Loucy (cell line): ENCODE data around the gene ADORA2A.
A peak's percentile ranks its signal among the peaks of the same experiment; 100 is the strongest.
"Not testable (repeated sequence)": the region's sequence is repeated elsewhere in the genome, so short reads cannot be mapped to it uniquely, and the experiment has no call there.

Experiments used
- H2AFZ ChIP-seq: fragments of 200-600 bp; sonication (generic); 2 replicates; pipeline ENCODE4 v1.6.0; 2016; ENCODE audit warnings: antibody characterized with exemption, mild to moderate bottlenecking, low read length, moderate library complexity
- H3F3A ChIP-seq: fragments of 200-600 bp; 2 replicates; pipeline ENCODE4 v1.6.0; 2016; ENCODE audit warnings: antibody characterized with exemption, low read depth, mild to moderate bottlenecking
- H3K27me3 ChIP-seq: fragments of 200-600 bp; sonication (generic); 2 replicates; pipeline ENCODE4 v1.6.1; 2014; ENCODE audit warnings: low read length, mild to moderate bottlenecking; ENCODE audit not compliant: insufficient read depth, poor library complexity, severe bottlenecking
- H3K36me3 ChIP-seq: fragments of 200-600 bp; sonication (generic); 2 replicates; pipeline ENCODE4 v1.6.1; 2016; ENCODE audit warnings: low read length; ENCODE audit not compliant: insufficient read depth
- H3K4me1 ChIP-seq: fragments of 200-600 bp; sonication (generic); 2 replicates; pipeline ENCODE4 v1.5.1; 2014; ENCODE audit warnings: low read length, mild to moderate bottlenecking; ENCODE audit not compliant: insufficient read depth, poor library complexity, severe bottlenecking
- H3K4me2 ChIP-seq: fragments of 200-600 bp; sonication (generic); 2 replicates; pipeline ENCODE4 v1.6.0; 2014; ENCODE audit warnings: antibody characterized with exemption, low read length, low read depth, mild to moderate bottlenecking; ENCODE audit not compliant: poor library complexity, severe bottlenecking
- H3K4me3 ChIP-seq: fragments of 200-600 bp; sonication (generic); 2 replicates; pipeline ENCODE4 v1.5.1; 2014; ENCODE audit warnings: low read length, mild to moderate bottlenecking, mixed read lengths; ENCODE audit not compliant: poor library complexity, severe bottlenecking
- H3K79me2 ChIP-seq: fragments of 200-600 bp; sonication (generic); 2 replicates; pipeline ENCODE4 v1.6.1; 2014; ENCODE audit warnings: low read length; ENCODE audit not compliant: insufficient read depth
- H3K9ac ChIP-seq: fragments of 200-600 bp; sonication (generic); 2 replicates; pipeline ENCODE4 v1.6.0; 2014; ENCODE audit warnings: mild to moderate bottlenecking, low read depth, low read length, moderate library complexity; ENCODE audit not compliant: poor library complexity, severe bottlenecking
- H3K9me2 ChIP-seq: fragments of 200-600 bp; sonication (generic); replicated peaks from 2 replicates; pipeline ENCODE4 v1.6.1; 2016; ENCODE audit warnings: low read depth, low read length, mixed read lengths
- H3K9me3 ChIP-seq: fragments of 200-600 bp; sonication (generic); 2 replicates; pipeline ENCODE4 v1.6.1; 2014; ENCODE audit warnings: mild to moderate bottlenecking, antibody characterized with exemption, low read length, low read depth; ENCODE audit not compliant: insufficient read depth
- H4K20me1 ChIP-seq: fragments of 200-600 bp; sonication (generic); 2 replicates; pipeline ENCODE4 v1.6.0; 2014; ENCODE audit warnings: antibody characterized with exemption, low read length, mild to moderate bottlenecking; ENCODE audit not compliant: insufficient read depth, poor library complexity, severe bottlenecking
- EZH2phosphoT487 ChIP-seq: fragments of 200-600 bp; IDR thresholded peaks from 2 replicates; pipeline ENCODE4 v1.6.1; 2018; ENCODE audit warnings: antibody characterized with exemption, mild to moderate bottlenecking, moderate library complexity, borderline replicate concordance
- TF ChIP-seq, protein P1 (sequence below): fragments of 200-600 bp; sonication (generic); conservative IDR thresholded peaks from 2 replicates; pipeline ENCODE4 v1.5.1; 2014; ENCODE audit warnings: mild to moderate bottlenecking, antibody characterized with exemption, low read length

The ADORA2A gene

DNA sequence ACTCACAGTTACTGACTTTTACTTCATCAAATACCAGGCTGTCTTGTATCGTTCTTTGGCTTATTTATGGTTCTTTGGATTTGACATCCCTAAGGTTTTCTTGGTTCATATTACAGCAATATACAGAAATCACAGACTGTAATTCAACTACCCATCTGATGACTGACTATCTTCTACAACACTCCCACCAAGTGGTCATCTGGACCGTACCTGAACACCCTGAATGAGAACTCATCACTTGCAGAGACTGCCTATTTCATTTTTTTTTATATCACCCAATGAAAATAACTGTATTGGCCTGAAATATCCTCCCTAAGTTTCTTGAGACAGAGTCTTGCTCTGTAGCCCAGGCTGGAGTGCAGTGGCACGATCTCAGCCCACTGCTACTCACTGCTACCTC lies 58.2 kb downstream of the ADORA2A start:
- no peaks in the 10 kb centered on the region for H3K9me3 ChIP-seq
- no peak for TF ChIP-seq EZH2phosphoT487
- TF ChIP-seq, protein P1, sequence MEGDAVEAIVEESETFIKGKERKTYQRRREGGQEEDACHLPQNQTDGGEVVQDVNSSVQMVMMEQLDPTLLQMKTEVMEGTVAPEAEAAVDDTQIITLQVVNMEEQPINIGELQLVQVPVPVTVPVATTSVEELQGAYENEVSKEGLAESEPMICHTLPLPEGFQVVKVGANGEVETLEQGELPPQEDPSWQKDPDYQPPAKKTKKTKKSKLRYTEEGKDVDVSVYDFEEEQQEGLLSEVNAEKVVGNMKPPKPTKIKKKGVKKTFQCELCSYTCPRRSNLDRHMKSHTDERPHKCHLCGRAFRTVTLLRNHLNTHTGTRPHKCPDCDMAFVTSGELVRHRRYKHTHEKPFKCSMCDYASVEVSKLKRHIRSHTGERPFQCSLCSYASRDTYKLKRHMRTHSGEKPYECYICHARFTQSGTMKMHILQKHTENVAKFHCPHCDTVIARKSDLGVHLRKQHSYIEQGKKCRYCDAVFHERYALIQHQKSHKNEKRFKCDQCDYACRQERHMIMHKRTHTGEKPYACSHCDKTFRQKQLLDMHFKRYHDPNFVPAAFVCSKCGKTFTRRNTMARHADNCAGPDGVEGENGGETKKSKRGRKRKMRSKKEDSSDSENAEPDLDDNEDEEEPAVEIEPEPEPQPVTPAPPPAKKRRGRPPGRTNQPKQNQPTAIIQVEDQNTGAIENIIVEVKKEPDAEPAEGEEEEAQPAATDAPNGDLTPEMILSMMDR: peak; percentile 52
- no peaks in the 10 kb centered on the region for H4K20me1 ChIP-seq
- no peak overlapping the region for H3K9ac ChIP-seq
- H3K4me3 ChIP-seq: no peak overlapping the region
- H3K9me2 ChIP-seq: no peaks in the 10 kb centered on the region
- no peak overlapping the region for H2AFZ ChIP-seq
- H3K4me2 ChIP-seq: no peak overlapping the region
- H3K4me1 ChIP-seq: no peaks in the 10 kb centered on the region
- no peaks in the 10 kb centered on the region for H3K27me3 ChIP-seq
- H3K36me3 ChIP-seq: no peaks in the 10 kb centered on the region
- H3K79me2 ChIP-seq: no peaks in the 10 kb centered on the region
- H3F3A ChIP-seq: no peaks in the 10 kb centered on the region

DNA sequence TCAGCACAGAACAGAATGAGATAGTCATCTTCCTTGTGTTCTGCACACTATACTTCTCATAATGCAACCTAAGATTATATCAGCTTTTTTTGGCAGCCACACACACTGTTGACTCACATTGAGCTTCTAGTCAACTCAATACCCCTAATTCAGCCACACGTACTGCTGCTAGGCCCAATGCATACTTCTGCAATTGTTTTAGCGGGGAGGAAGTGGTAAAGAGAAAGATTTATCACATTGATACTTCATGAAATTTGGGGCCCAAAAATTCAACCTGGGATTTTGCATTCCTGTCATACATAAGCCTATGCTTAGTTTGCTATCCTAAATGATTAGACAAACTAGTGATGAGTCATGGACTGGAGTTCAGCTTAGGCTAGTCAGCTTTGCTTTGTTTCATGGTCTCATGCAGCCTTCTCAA lies 59.1 kb downstream of the ADORA2A start:
- H3F3A ChIP-seq: no peaks in the 10 kb centered on the region
- no peak overlapping the region for H3K4me2 ChIP-seq
- no peaks in the 10 kb centered on the region for H3K9me3 ChIP-seq
- no peak overlapping the region for H3K9ac ChIP-seq
- H3K36me3 ChIP-seq: no peaks in the 10 kb centered on the region
- H3K27me3 ChIP-seq: no peaks in the 10 kb centered on the region
- no peaks in the 10 kb centered on the region for H4K20me1 ChIP-seq
- H3K4me1 ChIP-seq: no peaks in the 10 kb centered on the region
- H3K4me3 ChIP-seq: no peak overlapping the region
- TF ChIP-seq EZH2phosphoT487: no peak
- TF ChIP-seq, protein P1: no peak
- no peak overlapping the region for H2AFZ ChIP-seq
- no peaks in the 10 kb centered on the region for H3K9me2 ChIP-seq
- H3K79me2 ChIP-seq: no peaks in the 10 kb centered on the region

- Histone ChIP-seq H3K9ac (no peak overlapping the region), H2AFZ (no peak overlapping the region), H3K4me3 (no peak overlapping the region), H3K36me3 (no peaks in the 10 kb centered on the region), H3K4me1 (no peaks in the 10 kb centered on the region), H3K27me3 (no peaks in the 10 kb centered on the region), H3F3A (no peaks in the 10 kb centered on the region), H3K4me2 (no peak overlapping the region), H4K20me1 (no peaks in the 10 kb centered on the region), H3K79me2 (no peaks in the 10 kb centered on the region), H3K9me3 (no peaks in the 10 kb centered on the region), H3K9me2 (no peaks in the 10 kb centered on the region)
- TF ChIP-seq EZH2phosphoT487: no peak
- TF ChIP-seq, protein P1: no peak
These were observed 61.6 kb downstream of the ADORA2A start for GRCh38 chr22:24489011-24489410.

DNA sequence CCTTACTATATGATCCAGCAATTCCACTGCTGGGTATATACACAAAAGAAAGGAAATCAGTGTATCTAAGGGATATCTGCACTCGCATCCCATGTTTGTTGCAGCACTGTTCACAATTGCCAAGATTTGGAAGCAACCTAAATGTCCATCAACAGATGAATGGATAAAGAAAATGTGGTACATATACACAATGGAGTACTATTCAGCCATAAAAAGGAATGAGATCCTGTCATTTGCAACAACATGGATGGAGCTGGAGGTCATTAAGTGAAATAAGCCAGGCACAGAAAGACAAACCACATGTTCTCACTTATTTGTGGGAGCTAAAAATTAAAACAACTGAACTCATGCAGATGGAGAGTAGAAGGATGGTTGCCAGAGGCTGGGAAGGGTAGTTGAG lies 62.0 kb downstream of the ADORA2A start:
- H3K79me2 ChIP-seq, H3K9me2 ChIP-seq, H3F3A ChIP-seq, H4K20me1 ChIP-seq, H3K9me3 ChIP-seq, H3K9ac ChIP-seq, H2AFZ ChIP-seq, H3K36me3 ChIP-seq, H3K27me3 ChIP-seq, H3K4me1 ChIP-seq, H3K4me3 ChIP-seq, H3K4me2 ChIP-seq: not testable (repeated sequence)
